ENCODE measurements around the gene TOR4A.

TOR4A gene

GRCh38 chr9:137277329-137278041 is at the start of gene TOR4A:
Gene TOR4A (plus strand): TSS chr9:137277726. CDS start chr9:137278690, 964 bp downstream.
- DNase-seq: peak; percentile 73 to 82

- no peak for DNase-seq
These were observed 49.5 kb upstream of the TOR4A start for GRCh38 chr9:137227853-137228505.

DNA sequence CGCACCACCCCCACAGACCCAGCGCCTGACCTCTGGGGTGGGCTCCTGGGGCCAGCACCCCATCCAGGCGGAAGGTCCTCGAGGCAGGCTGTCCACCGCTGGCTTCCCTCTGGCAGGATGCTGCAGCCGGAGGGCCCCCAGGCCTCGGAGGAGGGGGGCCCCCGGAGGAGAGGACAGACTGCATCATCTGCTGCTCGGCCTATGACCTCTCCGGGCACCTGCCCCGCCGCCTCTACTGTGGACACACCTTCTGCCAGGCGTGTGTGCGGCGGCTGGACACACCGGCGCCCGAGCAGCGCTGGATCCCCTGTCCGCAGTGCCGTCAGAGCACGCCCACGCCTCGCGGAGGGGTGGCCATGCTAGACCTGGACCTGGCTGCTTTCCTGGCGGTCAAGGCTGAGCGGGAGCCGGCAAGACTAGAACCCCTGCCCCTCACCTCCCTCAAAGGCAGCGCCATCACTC is 49.0 kb upstream of the TOR4A start:
- DNase-seq: no peak

DNA sequence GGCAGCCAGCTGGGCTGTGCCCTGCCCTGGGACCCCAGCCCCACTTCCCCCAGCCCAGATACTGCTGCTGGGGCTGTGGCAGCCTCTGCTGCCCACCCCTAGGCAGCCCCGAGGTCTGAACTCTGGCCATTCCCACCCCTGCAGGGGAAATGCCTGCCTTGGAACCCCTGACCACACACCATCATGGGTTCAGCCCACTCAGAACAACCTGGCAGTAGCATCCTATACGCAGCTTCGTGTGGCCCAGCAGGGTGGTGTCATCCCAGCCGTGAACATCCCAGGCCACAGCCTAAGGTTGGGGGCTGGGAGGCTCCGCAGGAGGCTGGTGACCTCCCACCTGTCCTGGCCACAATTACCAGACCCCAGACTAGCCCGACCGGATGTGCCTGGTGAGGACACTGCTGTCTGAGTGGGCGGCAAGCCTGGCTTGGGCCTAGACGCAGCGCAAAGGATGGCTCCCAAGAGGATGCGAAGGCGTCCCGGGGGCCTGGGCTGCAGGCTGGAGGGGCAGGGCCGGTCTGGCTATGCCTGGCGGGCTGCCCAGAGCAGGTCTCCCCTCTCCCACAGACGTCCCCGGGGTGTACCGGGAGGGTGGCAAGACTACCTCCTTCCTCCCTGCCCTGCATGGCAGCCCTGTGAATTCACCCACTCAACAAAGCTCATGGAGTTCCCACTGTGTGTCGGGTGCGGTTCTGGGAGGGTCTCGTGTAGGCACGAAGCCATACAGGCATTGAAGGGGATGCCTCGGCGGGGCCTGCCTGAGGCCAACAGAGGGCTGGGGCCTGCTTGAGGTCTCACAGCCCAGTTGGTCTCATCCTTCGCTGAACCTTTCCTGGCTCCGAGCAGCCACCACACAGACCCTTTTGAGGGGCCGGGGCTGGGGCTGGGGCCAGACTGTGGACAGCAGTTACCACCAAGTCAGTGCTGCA is 48.3 kb upstream of the TOR4A start:
- DNase-seq: no peak

DNA sequence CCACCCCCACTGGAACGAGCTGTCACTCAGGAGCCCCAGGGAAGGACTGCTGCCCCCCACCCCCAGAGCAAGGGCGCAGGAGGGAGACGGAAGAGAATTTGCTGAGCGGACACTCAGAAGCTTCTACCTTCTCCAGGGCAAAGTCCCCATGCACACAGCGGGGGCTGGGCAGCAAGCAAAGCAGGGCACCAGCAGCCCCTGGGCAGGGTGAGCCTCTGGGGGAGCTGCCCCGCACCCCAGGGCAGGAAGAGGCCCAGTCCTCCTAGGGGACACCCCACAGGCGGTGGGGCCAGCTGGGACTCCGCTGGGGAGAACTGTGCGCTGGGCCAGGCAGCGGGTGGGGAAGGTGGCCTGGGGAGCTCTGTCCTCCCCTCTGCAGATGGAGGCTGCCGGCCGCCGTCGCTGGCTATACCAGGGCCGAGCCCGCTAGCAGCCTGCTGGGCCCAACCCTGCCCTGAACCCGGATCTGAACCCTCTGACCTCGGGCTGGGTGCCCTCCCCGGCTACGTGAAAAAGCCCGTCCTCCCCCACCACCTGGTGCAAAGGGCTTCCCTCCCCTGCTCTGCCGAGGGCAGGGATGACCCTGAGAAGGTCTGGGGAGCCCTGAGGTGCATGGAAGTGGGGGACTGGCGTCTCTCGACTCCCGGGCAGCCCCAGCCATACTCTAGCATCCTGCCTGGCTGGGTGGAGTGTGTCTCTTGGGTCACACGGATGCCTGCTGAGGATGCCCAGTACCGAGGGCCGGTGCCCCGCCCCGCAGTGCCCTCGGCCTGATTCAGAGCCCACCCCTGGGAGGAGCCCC is 47.4 kb upstream of the TOR4A start:
- no peak for DNase-seq

GRCh38 chr9:137230705-137231371 is 46.7 kb upstream of the TOR4A start, which contains the start of gene SLC34A3:
Gene SLC34A3 (plus strand): TSS chr9:137230901. CDS start chr9:137231703, 802 bp downstream.
- DNase-seq: no peak

DNA sequence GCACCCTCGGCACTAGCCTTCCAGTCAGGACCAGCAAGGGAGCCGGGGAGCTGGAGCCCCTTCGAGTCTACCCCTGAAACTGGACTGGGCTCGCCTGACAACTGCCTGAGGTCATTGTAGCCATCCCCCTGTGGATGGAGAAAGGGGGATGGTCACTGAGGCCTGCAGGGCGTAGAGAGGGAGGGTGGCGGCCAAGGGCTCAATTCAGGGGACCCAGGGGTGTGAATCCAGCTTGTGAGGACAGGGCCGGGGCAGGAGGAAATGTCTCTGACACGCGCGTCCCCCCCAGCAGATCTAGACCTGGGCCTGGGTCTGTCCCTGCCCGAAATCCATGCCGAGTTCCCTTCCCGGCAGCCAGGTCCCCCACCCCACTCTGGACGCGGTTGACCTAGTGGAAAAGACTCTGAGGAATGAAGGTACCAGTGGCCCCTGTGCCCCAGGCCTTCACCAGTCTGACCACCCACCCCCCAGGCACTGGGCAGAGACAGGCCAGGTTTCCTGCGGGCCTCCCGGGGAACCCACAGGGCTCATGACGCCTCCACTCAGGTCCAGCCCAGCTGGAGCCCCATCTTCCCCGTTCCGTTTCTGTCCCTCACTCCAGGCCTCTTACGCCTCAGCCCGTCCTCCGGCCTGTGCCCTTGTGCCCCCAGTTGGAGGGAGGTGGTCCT is 46.0 kb upstream of the TOR4A start:
- DNase-seq: no peak

DNA sequence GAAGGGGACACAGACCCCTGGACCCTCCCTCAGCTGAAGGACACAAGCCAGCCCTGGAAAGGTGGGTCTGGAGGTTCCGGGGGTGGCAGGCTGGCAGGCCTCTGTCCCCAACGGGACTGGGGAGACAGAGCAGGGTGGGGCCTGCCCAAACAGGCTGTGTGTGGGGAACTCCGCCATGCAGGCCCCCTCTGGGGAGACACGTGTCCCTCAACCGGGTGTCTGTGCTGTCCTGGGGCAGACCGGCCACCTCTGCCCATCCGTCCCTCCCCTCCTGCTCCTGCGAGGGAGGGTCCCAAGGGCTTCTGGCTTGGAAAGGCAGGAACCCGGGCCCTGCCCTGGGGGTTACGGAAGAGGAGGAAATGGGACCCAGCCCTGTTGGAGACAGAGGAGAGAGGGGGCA is 45.4 kb upstream of the TOR4A start:
- DNase-seq: no peak

DNA sequence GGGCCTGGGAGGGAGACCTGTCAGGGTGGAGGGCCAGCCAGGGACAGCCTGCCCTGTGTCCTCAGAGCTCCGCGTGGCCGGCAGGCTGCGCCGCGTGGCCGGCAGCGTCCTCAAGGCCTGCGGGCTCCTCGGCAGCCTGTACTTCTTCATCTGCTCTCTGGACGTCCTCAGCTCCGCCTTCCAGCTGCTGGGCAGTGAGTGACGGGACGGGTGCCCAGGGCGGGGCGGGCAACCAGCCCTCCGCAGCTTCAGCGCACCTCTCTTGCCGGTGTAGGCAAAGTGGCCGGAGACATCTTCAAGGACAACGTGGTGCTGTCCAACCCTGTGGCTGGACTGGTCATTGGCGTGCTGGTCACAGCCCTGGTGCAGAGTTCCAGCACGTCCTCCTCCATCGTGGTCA is 45.0 kb upstream of the TOR4A start:
- DNase-seq: no peak

- DNase-seq: no peak
These were observed 44.2 kb upstream of the TOR4A start for GRCh38 chr9:137233143-137233980.

DNA sequence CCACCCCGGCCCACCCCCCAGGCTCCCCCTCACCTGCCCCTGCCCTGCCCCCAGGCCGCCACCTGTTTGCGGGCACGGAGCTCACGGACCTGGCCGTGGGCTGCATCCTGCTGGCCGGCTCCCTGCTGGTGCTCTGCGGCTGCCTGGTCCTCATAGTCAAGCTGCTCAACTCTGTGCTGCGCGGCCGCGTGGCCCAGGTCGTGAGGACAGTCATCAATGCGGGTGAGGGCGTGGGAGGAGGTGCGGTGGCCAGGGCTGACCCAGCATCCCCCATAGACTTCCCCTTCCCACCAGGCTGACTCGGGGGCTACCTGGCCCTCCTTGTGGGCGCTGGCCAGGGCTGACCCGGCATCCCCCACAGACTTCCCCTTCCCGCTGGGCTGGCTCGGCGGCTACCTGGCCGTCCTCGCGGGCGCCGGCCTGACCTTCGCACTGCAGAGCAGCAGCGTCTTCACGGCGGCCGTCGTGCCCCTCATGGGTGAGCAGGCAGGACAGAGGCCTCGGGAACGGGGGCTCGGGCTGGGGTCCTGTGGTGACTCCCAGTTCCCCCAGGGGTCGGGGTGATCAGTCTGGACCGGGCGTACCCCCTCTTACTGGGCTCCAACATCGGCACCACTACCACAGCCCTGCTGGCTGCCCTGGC is 43.4 kb upstream of the TOR4A start:
- DNase-seq: no peak

DNA sequence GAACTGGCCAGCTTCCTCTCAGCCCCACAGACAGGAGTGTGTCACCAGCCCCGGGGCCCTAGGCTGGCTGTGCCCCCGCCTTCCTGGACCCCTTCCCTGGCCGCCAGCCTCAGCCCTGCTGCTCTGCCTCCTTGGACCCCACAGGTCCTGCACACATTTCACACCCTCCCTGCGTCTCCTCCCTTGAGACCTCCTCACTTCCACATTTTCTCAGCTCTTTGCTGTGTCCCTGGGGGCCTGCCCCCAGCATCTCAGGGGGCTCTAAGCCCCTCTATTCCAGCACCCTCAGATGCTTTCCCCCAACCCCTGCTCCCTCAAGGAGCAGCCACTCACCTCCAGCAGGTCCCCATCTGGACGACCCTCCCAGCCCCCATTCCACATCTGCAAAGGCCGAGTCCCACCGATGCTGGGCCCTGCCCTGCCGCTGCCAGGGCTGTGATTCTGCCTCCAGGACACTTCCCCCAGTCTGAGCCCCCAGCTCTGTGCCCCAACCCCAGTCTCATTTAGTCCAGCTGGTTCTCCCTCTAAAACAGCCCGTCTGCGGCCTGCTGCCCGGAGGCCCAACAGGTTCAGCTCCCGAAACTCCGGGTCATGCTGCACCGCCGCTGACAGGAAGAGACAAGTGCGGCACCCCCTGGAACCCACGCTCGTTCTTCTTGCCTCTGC is 42.6 kb upstream of the TOR4A start:
- no peak for DNase-seq

DNA sequence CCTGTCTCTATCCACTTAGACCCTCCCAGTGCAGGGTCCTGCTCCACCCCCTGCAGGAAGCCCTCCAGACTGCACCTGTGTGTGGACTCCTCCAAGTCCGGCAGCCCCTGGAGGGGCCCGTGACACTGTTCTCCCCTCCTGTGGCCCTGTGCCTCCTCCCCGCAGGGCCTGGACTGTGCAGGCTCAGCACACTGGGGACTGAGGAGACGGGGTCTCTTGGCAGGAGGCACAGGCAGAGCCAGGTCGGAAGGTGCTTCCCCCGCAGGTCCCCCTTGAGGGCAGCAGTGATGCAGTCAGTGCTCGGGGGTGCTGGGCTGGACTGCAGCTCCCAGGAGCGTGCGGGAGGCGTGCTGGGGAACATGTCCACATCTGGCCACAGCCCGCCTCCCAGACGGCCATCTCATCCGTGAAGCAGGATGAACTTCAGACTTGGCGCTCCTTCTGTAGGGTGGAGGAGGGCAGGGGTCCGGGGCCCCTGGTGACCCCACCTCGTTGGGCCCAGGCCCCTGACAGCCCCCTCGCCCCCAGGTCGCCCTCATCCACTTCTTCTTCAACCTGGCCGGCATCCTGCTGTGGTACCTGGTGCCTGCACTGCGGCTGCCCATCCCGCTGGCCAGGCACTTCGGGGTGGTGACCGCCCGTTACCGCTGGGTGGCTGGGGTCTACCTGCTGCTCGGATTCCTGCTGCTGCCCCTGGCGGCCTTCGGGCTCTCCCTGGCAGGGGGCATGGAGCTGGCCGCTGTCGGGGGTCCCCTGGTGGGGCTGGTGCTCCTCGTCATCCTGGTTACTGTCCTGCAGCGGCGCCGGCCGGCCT is 41.9 kb upstream of the TOR4A start:
- no peak for DNase-seq

- DNase-seq: peak; percentile 62 to 86
These were observed 41.1 kb upstream of the TOR4A start for GRCh38 chr9:137236238-137236935.

DNA sequence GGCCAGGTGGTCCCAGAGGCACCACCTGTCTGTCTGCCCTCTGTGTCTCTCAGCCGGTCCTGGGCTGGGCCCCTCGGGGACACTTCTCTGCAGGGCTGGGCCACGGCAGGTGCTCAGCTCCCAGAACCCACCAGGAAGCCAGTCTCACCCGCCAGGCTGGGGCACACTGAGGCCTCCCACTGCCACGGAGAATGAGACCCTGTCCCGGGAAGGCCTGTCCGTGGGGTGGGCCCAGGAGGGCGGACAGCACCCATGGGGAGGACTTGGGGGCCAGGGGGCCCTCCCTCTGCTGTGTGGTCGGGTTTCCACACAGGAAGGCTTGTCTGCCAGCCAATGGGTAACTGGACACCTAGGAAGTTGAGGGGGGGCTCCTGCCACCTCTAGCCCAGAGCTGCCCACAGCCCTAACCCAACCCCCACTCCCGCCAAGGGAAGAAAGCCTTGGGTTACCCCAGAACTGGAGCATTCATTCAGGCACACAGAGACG is 40.5 kb upstream of the TOR4A start:
- DNase-seq: no peak

GRCh38 chr9:137237759-137238726 is 39.5 kb upstream of the TOR4A start:
- no peak for DNase-seq
